Caki2 (cell line): Measurements from ENCODE around the gene PDE6H. TPM values are rescaled to one million over a fixed set of nuclear protein-coding genes. Genes with fewer than 3 reads are reported as not detected.

ENCODE experiments used
- DNase-seq: peaks from one replicate; pipeline ENCODE4 v3.0.0-alpha.2; 2015; ENCODE audit warnings: low read depth
- in situ Hi-C: cut with HindIII; loops from 2 replicates; pipeline ENCODE4 v1.10.0; 2016; ENCODE audit warnings: low sequenced_read_pairs, low pct_unique_long_range_greater_than_20kb, mixed read lengths
- total RNA-seq: library from RNA; depleted of rRNA; stranded (reverse); fragments of >200 nt; shearing (Covaris generic); gene quantifications from 2 replicates; pipeline ENCODE4 v1.2.3, GENCODE V29; 2014; ENCODE audit warnings: low replicate concordance

The PDE6H gene
- total RNA-seq, 1 experiment from 2014 or later: not detected

- in situ Hi-C loops: no loop called here
- DNase-seq: no peak
Observed at GRCh38 chr12:14949631-14950030, 23.2 kb upstream of the PDE6H start.

GRCh38 chr12:14950421-14950820 lies 22.4 kb upstream of the PDE6H start:
- DNase-seq: no peak
- in situ Hi-C loops: no loop called here

GRCh38 chr12:14950982-14951746 lies 21.7 kb upstream of the PDE6H start:
- DNase-seq: peak; percentile 53
- in situ Hi-C loops: no loop called here

GRCh38 chr12:14951851-14952250 lies 21.0 kb upstream of the PDE6H start:
- in situ Hi-C loops: no loop called here
- no peak for DNase-seq

- in situ Hi-C loops: no loop called here
- peak; percentile 79 for DNase-seq
Observed at GRCh38 chr12:14952299-14952921, 20.4 kb upstream of the PDE6H start.

- in situ Hi-C loops: no loop called here
Observed at GRCh38 chr12:14953752-14954151, 19.1 kb upstream of the PDE6H start.

GRCh38 chr12:14954269-14954668 lies 18.6 kb upstream of the PDE6H start:
- in situ Hi-C loops: no loop called here

More at GRCh38 chr12:14953752-14954151, 19.1 kb upstream of the PDE6H start:
- no peak for DNase-seq

GRCh38 chr12:14956024-14956891 lies 16.6 kb upstream of the PDE6H start:
- DNase-seq: no peak
- in situ Hi-C loops: no loop called here

More at GRCh38 chr12:14954269-14954668, 18.6 kb upstream of the PDE6H start:
- peak; percentile 21 for DNase-seq

- in situ Hi-C loops: no loop called here
- no peak for DNase-seq
Observed at GRCh38 chr12:14956905-14957304, 15.9 kb upstream of the PDE6H start.

GRCh38 chr12:14957551-14958168 lies 15.2 kb upstream of the PDE6H start:
- in situ Hi-C loops: no loop called here
- DNase-seq: no peak

GRCh38 chr12:14958361-14959125 lies 14.3 kb upstream of the PDE6H start:
- DNase-seq: no peak
- in situ Hi-C loops: no loop called here

- in situ Hi-C loops: no loop called here
- no peak for DNase-seq
Observed at GRCh38 chr12:14959126-14959440, 13.8 kb upstream of the PDE6H start.

- in situ Hi-C loops: no loop called here
- no peak for DNase-seq
Observed at GRCh38 chr12:14959463-14959862, 13.4 kb upstream of the PDE6H start.

- DNase-seq: no peak
- in situ Hi-C loops: no loop called here
Observed at GRCh38 chr12:14959916-14960496, 12.8 kb upstream of the PDE6H start.

- in situ Hi-C loops: no loop called here
- no peak for DNase-seq
Observed at GRCh38 chr12:14960548-14961465, 12.0 kb upstream of the PDE6H start.

GRCh38 chr12:14961466-14962152 lies 11.2 kb upstream of the PDE6H start, which contains the start of gene ARHGDIB:
Gene ARHGDIB, minus strand, starts transcription at chr12:14961601. Its CDS starts 10,889 bp downstream, at chr12:14950712.
- no peak for DNase-seq
- in situ Hi-C loops: no loop called here
